Stimulated activated CD8-positive, alpha-beta memory T cell treated with anti-CD3 and anti-CD28 coated beads, Interleukin-15, amount 100 ng/mL, for 24 hours (primary cell): ENCODE results near the gene WDR86.

Source experiments
- DNase-seq: peaks from one replicate; pipeline ENCODE4 v3.0.0-alpha.2; 2020; ENCODE audit warnings: low read depth

WDR86 gene

DNA sequence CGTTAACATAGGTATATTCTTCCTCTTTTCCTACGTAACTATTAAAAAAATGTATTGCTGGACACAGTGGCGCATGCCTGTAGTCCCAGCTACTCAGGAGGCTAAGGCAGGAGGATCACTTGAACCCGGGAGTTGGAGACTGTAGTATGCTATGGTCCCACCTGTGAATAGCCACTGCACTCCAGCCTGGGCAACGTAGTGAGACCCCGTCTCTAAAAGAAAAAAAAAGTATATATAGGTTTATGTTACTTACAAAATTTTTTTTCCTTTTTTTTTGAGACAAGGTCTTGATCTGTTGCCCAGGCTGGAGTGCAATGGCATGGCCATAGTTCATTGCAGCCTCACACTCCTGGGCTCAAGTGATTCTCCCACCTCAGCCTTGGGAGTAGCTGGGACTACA, 62.6 kb downstream of the WDR86 start:
- no peak for DNase-seq

DNA sequence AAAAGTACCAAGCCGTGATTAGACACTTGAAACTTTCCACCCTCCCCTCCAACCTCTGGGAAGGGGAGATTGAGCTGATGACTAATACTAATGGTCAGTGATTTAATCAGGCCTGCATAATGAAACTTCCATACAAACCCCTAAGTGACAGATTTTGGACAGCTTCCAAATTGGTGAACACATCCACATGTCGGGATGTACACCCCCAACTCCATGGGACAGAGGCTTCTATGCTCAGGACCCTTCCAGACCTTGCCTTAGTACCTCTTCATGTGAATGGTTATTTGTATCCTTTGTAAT, 63.4 kb downstream of the WDR86 start:
- DNase-seq: no peak

DNA sequence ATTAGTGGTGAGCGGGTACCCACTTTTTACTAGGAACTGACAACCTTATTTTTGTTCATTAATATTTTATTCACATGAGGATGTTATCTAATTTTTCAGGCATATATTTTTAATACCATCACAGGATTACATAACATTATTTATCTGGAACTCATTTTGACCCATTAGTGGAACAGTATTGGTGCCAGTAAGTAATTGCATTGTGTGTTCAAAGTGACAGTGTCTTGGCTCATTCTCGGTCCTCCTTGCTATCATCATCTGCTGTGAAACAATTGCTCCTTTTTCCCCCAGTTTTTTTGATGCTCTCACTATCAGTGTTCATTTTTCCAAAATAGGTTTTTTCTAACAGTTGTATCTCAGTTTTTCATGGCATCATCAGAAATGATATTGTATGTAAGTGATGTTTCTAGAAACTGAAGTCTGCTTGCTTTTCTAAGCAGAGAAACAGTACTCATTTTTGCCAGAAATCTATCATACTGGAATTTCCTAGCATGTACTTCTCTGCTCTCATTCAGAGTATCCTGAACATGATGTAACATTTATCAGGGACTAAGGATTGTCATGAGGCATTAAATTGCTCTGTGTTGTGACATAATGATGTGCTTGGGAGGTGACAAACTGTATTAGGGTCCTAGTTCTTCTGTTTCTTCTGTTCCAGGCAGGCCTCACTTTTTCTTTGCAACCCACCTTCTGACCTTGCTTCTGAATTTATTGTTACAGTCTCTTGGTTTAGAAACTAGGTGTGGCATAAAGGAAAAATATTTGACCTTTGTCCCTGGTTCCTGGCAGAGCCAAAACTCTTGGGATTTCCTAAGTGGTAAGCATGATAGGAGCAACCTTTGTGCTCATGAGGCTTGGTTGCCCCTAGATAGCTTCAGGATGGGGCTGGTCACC, 64.0 kb downstream of the WDR86 start:
- DNase-seq: no peak

DNA sequence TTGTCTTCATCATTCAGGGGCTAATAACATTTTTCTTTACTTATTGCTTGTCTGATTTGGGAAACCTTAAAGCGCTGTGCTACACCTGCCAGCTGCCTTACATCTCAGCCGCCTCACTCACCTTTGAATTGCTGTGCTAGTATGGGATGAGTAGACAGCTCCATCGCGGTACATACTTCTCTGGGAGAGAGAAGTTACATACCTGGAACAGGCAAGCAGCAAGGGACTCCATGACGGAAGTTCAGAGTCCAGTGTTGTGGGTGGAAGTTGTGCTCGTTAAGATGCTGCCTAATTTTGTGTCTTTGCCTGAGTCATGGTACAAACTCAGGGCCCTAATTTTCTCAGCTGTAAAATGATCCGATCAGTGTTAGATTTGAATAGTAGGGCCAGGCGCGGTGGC, 66.3 kb downstream of the WDR86 start:
- DNase-seq: no peak

DNA sequence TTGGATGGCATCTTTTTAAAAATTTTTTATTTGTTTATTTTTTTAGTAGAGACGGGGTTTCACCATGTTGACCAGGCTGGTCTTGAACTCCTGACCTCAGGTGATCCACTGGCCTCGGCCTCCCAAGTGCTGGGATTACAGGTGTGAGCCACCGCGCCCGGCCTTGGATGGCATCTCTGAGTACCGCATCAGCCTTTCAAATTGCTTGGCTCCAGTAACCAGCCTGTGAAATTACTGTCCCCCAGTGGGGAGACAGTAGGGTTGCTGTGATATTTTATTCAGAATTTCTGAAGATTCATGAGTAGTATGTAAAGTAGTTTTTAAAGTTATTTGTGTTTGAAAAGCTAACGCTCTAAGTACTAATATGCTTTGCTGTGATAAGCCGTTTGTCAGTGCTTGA, 67.0 kb downstream of the WDR86 start:
- DNase-seq: no peak

DNA sequence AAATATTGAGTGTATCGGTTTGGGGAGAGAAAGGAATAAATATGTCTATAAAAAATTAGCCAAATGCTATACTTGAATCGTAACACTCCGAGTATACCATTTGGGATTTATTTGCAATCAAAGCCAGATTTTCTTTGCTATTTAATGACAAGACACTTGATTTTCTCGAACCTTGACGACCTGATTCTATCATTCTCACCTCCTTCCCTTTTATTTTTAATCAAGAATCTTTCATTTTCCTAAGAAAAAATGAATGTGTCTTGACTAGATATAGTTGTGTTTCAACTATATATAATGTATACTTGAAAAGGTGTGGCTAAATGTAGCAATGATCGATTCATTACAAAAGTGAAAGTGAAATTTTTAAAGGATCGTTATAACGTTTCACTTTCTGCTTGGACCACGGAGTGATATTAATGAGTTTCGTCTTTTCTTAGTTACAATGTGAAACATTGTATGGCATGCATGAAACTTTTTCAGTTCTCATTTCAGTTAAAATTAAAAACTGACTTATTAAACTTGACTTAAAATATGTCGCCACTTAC, 67.7 kb downstream of the WDR86 start:
- DNase-seq: no peak

DNA sequence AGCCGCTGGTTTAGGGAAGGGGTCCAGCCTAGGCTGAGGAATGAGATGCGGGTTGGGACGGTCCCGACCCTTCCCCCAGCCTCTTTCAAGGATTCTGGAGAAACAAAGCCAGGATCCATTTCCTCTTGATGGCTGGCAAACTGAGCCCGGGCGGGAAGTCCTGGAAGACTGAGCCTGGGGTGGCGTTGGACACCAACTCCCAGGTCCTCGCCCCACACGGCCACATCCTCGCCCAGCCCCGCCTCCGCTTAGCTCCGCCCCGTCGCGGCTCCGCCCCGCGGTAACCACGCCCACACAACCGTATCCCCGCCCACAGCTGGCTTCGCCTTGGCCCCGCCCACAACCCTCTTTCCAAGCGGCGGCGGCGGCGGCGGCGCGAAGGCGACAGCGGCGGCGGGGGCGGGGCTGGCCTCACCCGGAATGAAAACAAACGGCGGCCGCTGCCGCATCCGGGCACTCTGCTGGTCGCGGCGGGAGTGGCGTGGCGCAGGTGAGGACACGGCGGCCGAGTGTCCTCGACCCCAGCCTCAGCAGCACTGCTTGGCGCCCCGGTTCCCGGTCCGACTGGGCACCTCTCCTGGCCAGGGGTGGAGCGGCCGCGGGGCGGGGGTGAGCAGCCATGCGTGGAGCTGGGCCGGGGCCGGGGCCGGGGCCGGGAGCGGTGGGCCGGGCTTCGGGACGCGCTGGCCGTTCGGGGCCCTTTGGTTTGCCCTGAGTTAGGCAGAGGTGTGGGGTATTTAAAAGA, 68.3 kb downstream of the WDR86 start, which contains the start of gene NUB1:
NUB1 (plus strand) TSS at position 456 of the 745 bp plus-strand sequence. CDS start 3,538 bp downstream, outside the sequence.
- DNase-seq: peak; percentile 93

DNA sequence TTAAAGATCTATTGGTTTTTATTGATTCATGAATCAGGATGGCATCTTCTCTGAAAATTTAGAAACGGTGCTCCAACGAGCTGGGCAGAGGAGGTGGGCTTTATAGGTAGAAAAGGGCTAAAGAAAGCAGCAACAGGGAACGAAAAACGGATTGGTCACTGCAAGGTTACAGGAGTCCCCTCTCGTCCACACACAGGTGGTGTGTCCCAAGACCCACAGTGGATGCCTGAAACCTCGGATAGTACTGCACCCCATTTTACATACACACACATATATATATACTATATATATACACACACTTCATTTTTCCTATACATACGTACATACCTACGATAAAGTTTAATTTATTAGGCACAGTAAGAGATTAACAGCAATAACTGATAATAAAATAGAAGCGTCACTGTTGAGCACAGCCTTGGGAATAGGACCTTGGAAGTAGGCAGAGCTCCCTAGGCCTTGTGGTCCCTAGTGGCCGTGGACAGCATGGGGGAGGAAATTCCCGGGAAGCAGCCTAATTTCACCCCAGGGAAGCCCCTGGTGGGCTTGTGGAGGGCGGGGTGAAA, 69.0 kb downstream of the WDR86 start:
- DNase-seq: no peak

DNA sequence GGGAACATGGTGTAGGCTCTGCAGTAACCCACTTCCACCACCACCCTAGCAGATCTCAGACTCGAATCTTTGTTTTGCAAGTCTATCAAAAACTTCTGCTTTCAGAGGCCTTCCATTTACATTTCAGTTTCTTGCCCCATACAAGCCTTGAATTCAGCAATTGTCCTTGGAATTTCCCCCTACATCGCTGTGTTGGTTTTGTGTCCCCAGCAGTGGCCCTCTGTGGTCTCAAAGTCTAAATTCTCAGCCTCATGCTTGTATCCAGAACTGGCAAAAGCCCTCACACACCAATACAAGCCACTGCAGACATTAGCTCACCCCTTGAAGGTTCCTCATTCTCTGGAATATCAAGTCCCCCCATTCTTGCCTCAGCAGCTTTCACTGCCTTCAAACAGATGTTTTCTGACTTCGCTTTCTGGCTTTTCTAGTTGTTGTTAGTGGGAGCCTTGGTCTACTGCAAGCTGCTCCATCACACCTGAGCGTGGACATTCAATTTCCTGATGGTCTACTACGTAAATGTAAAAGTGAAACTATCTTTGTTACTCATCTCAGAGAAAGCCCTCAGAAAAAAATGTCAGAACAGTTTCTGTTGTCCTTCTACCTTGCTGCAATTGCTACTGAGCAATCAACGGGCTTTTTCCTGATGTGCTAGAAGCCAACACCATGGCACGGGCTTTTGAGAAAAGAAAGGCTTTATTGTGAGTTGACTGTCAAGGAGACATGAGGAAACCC, 70.0 kb downstream of the WDR86 start:
- no peak for DNase-seq

DNA sequence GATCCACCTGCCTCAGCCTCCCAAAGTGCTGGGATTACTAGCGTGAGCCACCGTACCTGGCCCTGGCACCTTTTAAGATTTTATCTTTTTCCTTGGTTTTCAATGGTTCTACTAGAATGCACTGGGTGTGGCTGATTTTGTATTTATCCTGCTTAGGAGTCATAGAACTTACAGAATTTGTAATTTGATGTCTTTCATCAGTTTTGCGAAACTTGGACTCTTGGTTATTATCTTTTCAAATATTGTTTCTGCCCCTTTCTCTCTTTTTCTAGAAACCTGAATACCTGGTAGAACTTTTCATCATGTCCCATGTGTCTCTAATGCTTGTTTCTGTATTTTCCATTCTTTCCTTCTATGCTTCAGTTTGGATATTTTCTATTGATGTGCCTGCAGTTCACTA, 71.0 kb downstream of the WDR86 start:
- no peak for DNase-seq

DNA sequence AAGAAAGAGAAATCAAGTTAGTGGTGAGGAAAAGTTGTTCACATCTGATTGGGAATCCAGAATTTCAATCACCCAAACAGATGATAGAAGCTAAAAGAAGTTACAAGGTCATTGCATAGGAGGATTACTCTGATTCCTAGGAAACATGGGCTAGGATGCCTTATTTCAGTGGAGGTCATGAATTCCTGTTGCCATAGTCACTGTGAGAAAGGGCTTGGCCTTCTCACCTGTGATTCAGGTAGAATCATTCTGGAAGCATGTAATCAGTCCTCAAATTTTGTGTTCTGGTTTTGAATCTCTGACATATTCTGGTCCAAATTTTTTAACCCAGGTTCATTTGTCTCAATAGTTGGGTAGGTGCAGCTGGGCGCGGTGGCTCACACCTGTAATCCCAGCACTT, 72.5 kb downstream of the WDR86 start:
- no peak for DNase-seq

DNA sequence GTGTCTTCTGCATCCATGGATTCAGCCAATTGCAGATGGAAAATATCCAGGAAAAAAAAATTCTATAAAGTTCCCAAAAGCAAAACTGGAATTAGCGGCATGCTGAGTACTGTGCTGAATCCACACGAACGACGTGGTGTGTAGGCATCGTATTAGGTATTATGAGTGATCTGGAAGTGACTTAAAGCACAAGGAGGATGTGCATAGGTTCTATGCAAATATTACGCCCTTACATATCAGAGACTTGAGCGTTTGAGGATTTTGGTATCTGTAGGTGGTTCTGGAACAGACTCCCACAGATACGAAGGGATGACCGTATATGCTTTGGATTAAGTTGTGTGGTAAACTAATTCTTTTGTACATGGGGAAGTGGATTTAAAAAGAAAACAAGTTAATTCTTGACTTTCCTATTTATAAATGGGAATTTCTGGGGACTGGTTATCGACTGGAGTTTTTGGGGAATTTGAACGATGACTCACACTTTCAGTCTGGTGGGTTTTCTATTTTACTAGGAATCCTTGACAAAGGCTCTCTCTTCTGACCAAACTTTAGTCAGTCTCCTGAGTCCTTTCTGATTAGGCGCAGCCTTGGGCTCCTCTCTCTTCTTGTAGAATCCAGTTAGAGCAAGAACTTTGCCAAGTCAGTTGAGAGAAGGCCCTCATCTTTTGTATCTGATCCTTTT, 73.7 kb downstream of the WDR86 start:
- no peak for DNase-seq

DNA sequence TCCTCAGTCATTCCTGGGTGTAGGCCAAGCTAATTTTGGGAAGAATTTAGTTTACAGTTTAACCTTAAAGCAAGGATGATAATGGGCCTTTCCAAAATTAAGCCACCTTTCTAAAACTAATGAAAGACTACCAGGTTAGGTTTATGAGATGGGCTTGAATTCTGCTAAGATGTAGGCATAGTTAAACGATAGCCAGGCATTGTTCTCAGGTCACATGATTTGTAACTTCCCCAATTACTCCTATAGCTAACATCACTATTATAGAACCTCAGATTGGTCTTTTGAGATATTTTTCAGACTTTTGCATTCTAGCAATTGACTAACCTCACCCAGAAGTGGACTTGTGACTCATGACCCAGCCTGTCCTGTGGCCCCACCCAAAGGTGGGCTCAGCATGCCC, 75.2 kb downstream of the WDR86 start:
- DNase-seq: no peak
